OCI-LY1 (cell line): Measurements from ENCODE around the gene SPOCK1.

Experiments used
- H2AFZ ChIP-seq: fragments of 200-600 bp; sonication (generic), shearing (Covaris generic); 2 replicates; pipeline ENCODE4 v1.6.0; 2014; ENCODE audit warnings: antibody characterized with exemption, mild to moderate bottlenecking, low read length
- H3F3A ChIP-seq: fragments of 200-600 bp; sonication (generic), shearing (Covaris generic); 2 replicates; pipeline ENCODE4 v1.6.0; 2014; ENCODE audit warnings: mild to moderate bottlenecking, antibody characterized with exemption, low read length, moderate library complexity; ENCODE audit not compliant: insufficient read depth
- H3K27ac ChIP-seq: fragments of 200-600 bp; sonication (generic); 2 replicates; pipeline ENCODE4 v1.5.1; 2014; ENCODE audit warnings: low read length, mixed run types, mild to moderate bottlenecking, low read depth; ENCODE audit not compliant: poor library complexity, severe bottlenecking
- H3K27me3 ChIP-seq: fragments of 200-600 bp; sonication (generic); 2 replicates; pipeline ENCODE4 v1.6.0; 2014; ENCODE audit warnings: antibody characterized with exemption, mild to moderate bottlenecking, low read length, moderate library complexity; ENCODE audit not compliant: insufficient read depth
- H3K36me3 ChIP-seq: fragments of 200-600 bp; sonication (generic); 2 replicates; pipeline ENCODE4 v1.6.1; 2014; ENCODE audit warnings: mild to moderate bottlenecking, antibody characterized with exemption, low read length, moderate library complexity, mixed read lengths; ENCODE audit not compliant: insufficient read depth
- H3K4me1 ChIP-seq: fragments of 200-600 bp; sonication (generic); 2 replicates; pipeline ENCODE4 v1.5.1; 2014; ENCODE audit warnings: mild to moderate bottlenecking, low read length, moderate library complexity; ENCODE audit not compliant: insufficient read depth, severe bottlenecking
- H3K4me2 ChIP-seq: fragments of 200-600 bp; sonication (generic), shearing (Covaris generic); 2 replicates; pipeline ENCODE4 v1.6.1; 2014; ENCODE audit warnings: low read length
- H3K4me3 ChIP-seq: fragments of 200-600 bp; sonication (generic); 2 replicates; pipeline ENCODE4 v1.5.1; 2014; ENCODE audit warnings: low read length, low read depth, mild to moderate bottlenecking, mixed read lengths; ENCODE audit not compliant: poor library complexity, severe bottlenecking
- H3K79me2 ChIP-seq: fragments of 200-600 bp; shearing (Covaris generic); 2 replicates; pipeline ENCODE4 v1.6.1; 2016; ENCODE audit warnings: mixed run types, low read length, mixed read lengths; ENCODE audit not compliant: insufficient read depth
- H3K9ac ChIP-seq: fragments of 200-600 bp; sonication (generic), shearing (Covaris generic); 2 replicates; pipeline ENCODE4 v1.6.1; 2014; ENCODE audit warnings: mild to moderate bottlenecking, low read length, mixed read lengths
- H3K9me2 ChIP-seq: fragments of 200-600 bp; sonication (generic), shearing (Covaris generic); 2 replicates; pipeline ENCODE4 v1.6.1; 2014; ENCODE audit warnings: low read depth, mild to moderate bottlenecking, low read length, mixed read lengths
- H3K9me3 ChIP-seq: fragments of 200-600 bp; shearing (Covaris generic); 2 replicates; pipeline ENCODE4 v1.6.1; 2014; ENCODE audit warnings: low read length, mixed read lengths
- H4K20me1 ChIP-seq: fragments of 200-600 bp; sonication (generic), shearing (Covaris generic); 2 replicates; pipeline ENCODE4 v1.6.0; 2016; ENCODE audit warnings: mild to moderate bottlenecking, low read length; ENCODE audit not compliant: insufficient read depth
- EZH2 ChIP-seq: fragments of 200-600 bp; sonication (generic), shearing (Covaris generic); IDR thresholded peaks from 2 replicates; pipeline ENCODE4 v1.8.0; 2017; ENCODE audit warnings: borderline replicate concordance, mixed run types, mild to moderate bottlenecking, antibody characterized with exemption, low read length, moderate library complexity, mixed read lengths
- TF ChIP-seq, protein P1 (sequence below): fragments of 200-600 bp; sonication (generic), shearing (Covaris generic); IDR thresholded peaks from 2 replicates; pipeline ENCODE4 v1.5.1; 2017; ENCODE audit warnings: mild to moderate bottlenecking, antibody characterized with exemption, low read length, moderate library complexity, mixed read lengths

SPOCK1 gene

DNA sequence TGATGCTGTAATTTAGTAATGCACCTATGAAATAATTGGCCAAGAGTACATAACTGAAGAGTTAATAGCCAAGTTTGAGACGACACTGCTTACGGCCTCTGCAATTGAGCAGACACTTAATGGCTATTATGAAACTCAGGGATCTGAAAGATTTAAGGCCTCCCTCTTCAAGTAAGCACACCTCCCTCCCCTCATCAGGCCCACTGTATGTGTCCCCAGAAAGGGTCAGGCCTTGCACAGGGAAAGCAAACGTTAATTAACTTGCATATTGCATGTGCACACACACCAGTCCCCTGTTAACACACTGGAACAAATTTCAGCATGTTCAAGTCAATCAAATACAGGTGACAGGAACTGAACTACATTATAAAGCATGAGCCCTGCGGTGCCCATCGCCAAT lies 163.6 kb downstream of the SPOCK1 start:
- no peaks in the 10 kb centered on the region for H4K20me1 ChIP-seq
- no peak overlapping the region for H3K27ac ChIP-seq
- no peaks in the 10 kb centered on the region for H3F3A ChIP-seq
- TF ChIP-seq EZH2, result no peak
- H3K4me3 ChIP-seq, result no peak overlapping the region
- H3K36me3 ChIP-seq, result no peaks in the 10 kb centered on the region
- no peaks in the 10 kb centered on the region for H3K9me3 ChIP-seq
- H3K9ac ChIP-seq, result no peak overlapping the region
- no peak overlapping the region for H2AFZ ChIP-seq
- peaks cover 6% of the 10 kb centered on the region; the same call in 1 of the 2 replicates for H3K27me3 ChIP-seq
- H3K4me2 ChIP-seq, result no peak overlapping the region
- no peaks in the 10 kb centered on the region for H3K4me1 ChIP-seq
- H3K9me2 ChIP-seq, result no peaks in the 10 kb centered on the region
- H3K79me2 ChIP-seq, result no peaks in the 10 kb centered on the region

DNA sequence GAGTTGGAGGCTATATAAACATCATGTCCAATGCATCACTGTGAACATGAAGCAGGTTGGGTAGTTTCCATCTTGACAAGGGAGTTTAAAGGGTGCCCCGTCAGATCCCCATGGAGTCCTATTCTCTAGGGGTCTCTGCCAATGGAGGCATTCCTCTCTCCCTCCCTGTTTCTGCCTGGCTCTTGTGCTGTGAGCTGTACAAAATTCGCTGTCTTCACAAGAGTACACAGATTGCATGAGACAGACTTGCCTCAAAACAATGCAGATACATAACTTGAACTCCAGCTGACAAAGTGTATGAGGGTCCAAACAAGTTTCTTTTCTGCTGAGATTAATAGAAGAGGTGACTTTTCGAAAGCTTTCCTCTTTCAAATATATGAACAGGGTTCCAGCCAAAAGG lies 165.2 kb downstream of the SPOCK1 start:
- Histone ChIP-seq H3K79me2 (no peaks in the 10 kb centered on the region), H4K20me1 (no peaks in the 10 kb centered on the region), H3K4me3 (no peak overlapping the region), H3K27me3 (peaks cover 6% of the 10 kb centered on the region; the same call in 1 of the 2 replicates), H3K4me2 (no peak overlapping the region), H3K27ac (no peak overlapping the region), H3K4me1 (no peaks in the 10 kb centered on the region), H2AFZ (no peak overlapping the region), H3K9ac (no peak overlapping the region), H3F3A (no peaks in the 10 kb centered on the region), H3K9me2 (no peaks in the 10 kb centered on the region), H3K36me3 (no peaks in the 10 kb centered on the region), H3K9me3 (no peaks in the 10 kb centered on the region)
- TF ChIP-seq EZH2, result no peak
- TF ChIP-seq, protein P1, sequence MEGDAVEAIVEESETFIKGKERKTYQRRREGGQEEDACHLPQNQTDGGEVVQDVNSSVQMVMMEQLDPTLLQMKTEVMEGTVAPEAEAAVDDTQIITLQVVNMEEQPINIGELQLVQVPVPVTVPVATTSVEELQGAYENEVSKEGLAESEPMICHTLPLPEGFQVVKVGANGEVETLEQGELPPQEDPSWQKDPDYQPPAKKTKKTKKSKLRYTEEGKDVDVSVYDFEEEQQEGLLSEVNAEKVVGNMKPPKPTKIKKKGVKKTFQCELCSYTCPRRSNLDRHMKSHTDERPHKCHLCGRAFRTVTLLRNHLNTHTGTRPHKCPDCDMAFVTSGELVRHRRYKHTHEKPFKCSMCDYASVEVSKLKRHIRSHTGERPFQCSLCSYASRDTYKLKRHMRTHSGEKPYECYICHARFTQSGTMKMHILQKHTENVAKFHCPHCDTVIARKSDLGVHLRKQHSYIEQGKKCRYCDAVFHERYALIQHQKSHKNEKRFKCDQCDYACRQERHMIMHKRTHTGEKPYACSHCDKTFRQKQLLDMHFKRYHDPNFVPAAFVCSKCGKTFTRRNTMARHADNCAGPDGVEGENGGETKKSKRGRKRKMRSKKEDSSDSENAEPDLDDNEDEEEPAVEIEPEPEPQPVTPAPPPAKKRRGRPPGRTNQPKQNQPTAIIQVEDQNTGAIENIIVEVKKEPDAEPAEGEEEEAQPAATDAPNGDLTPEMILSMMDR, result no peak

DNA sequence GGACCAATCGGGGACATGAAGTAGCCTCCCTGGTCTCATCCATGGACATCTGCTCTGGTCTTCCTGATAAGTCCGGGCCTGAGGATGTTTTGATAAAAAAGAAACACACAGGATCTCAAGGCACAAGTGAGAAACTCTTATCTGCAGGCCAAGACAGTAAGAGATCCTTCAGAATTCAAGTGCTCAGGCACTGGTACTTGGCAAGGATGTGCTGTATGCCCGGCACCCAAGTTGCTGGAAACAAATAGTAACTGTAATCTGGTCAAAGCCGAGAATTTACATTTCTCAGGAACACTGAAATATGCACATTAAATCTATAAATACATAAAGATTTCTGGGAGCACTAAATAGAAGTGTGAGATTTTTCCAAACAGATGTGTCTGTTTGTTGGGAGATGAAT lies 165.7 kb downstream of the SPOCK1 start:
- TF ChIP-seq, protein P1, result no peak
- TF ChIP-seq EZH2, result no peak
- Histone ChIP-seq H3K9me3 (no peaks in the 10 kb centered on the region), H3F3A (no peaks in the 10 kb centered on the region), H4K20me1 (no peaks in the 10 kb centered on the region), H3K27ac (no peak overlapping the region), H3K9ac (no peak overlapping the region), H3K4me3 (no peak overlapping the region), H3K36me3 (no peaks in the 10 kb centered on the region), H3K4me1 (no peaks in the 10 kb centered on the region), H3K9me2 (no peaks in the 10 kb centered on the region), H3K4me2 (no peak overlapping the region), H2AFZ (no peak overlapping the region), H3K79me2 (no peaks in the 10 kb centered on the region), H3K27me3 (peaks cover 6% of the 10 kb centered on the region; the same call in 1 of the 2 replicates)

DNA sequence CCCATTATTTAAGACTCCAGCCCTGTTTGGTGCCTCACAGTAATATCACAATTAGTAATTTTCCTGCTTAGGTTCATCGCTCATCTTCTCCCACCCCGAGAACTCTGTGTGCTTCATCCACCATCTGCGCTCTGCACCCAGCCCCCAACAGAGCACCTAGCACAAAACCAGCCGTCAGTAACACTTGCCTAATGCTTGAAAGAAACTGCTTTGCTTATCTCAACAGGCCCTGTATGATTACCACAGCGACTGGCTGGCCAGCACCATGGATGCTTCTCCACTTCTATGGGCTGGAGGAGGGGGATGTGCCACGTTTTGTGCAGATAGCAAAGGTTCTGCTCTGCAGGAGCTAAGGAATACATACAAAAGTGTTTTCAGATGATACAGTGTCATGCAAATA lies 166.8 kb downstream of the SPOCK1 start:
- Histone ChIP-seq H3K4me3 (no peak overlapping the region), H3K4me1 (no peaks in the 10 kb centered on the region), H3K36me3 (no peaks in the 10 kb centered on the region), H3K27me3 (peaks cover 10% of the 10 kb centered on the region; the same call in 1 of the 2 replicates), H3K9me3 (no peaks in the 10 kb centered on the region), H3K4me2 (no peak overlapping the region), H3F3A (no peaks in the 10 kb centered on the region), H3K79me2 (no peaks in the 10 kb centered on the region), H3K9ac (no peak overlapping the region), H4K20me1 (no peaks in the 10 kb centered on the region), H2AFZ (no peak overlapping the region), H3K9me2 (no peaks in the 10 kb centered on the region), H3K27ac (no peak overlapping the region)
- no peak for TF ChIP-seq EZH2
- TF ChIP-seq, protein P1, result no peak
